Activated CD8-positive, alpha-beta T cell treated with anti-CD3 and anti-CD28 coated beads for 36 hours (primary cell): ENCODE measurements around the gene PLGRKT. TPM values are rescaled to one million over a fixed set of nuclear protein-coding genes. Genes with fewer than 3 reads are reported as not detected.
"Not testable (repeated sequence)": the region's sequence is repeated elsewhere in the genome, so short reads cannot be mapped to it uniquely, and the experiment has no call there.

Experiments used
- ATAC-seq: fragments of 200-7000 bp; cut with Tn5 transposase; one replicate; pipeline ENCODE4 v1.10.0; 2021; ENCODE audit warnings: mild to moderate bottlenecking, moderate library complexity
- CTCF ChIA-PET: fragments of 350-600 bp; sonication (Branson Sonifier 250); formaldehyde crosslinking; loops from one replicate; lab custom pipeline; 2021; ENCODE audit warnings: antibody characterized with exemption; lab: Charles Lee
- POLR2A ChIA-PET: fragments of 350-600 bp; sonication (Branson Sonifier 250); formaldehyde crosslinking; loops from one replicate; lab custom pipeline; 2021; ENCODE audit warnings: antibody characterized with exemption; lab: Charles Lee
- DNase-seq: peaks from one replicate; pipeline ENCODE4 v3.0.0-alpha.2; 2020
- H3K27ac Mint-ChIP-seq: one replicate; pipeline ENCODE4 v1.8.0; 2021; ENCODE audit warnings: mild to moderate bottlenecking, mixed read lengths
- H3K27me3 Mint-ChIP-seq: one replicate; pipeline ENCODE4 v1.8.0; 2021; ENCODE audit warnings: mixed read lengths
- H3K36me3 Mint-ChIP-seq: one replicate; pipeline ENCODE4 v1.8.0; 2021; ENCODE audit warnings: low read depth, mixed read lengths
- H3K4me1 Mint-ChIP-seq: one replicate; pipeline ENCODE4 v1.8.0; 2021; ENCODE audit warnings: low read depth, mixed read lengths
- H3K4me3 Mint-ChIP-seq: one replicate; pipeline ENCODE4 v1.8.0; 2021; ENCODE audit warnings: mild to moderate bottlenecking, moderate library complexity, mixed read lengths
- H3K9me3 Mint-ChIP-seq: one replicate; pipeline ENCODE4 v1.8.0; 2021; ENCODE audit warnings: mixed read lengths
- intact Hi-C: fragments of 100-400 bp; cut with micrococcal nuclease; formaldehyde crosslinking; loops from one replicate; pipeline ENCODE4 v1.10.0; 2022
- total RNA-seq, 2 experiments: library from RNA; stranded (reverse); gene quantifications; one replicate each; pipeline ENCODE4 v1.2.3, GENCODE V29; 2021
- TF ChIP-seq, protein P1 (sequence below): fragments of 200-600 bp; IDR thresholded peaks from one replicate; pipeline ENCODE4 v1.8.0; 2022; ENCODE audit warnings: antibody characterized with exemption, mild to moderate bottlenecking

PLGRKT gene
- total RNA-seq, 2 experiments from 2014 or later, result 26.6 to 28.5 TPM

DNA sequence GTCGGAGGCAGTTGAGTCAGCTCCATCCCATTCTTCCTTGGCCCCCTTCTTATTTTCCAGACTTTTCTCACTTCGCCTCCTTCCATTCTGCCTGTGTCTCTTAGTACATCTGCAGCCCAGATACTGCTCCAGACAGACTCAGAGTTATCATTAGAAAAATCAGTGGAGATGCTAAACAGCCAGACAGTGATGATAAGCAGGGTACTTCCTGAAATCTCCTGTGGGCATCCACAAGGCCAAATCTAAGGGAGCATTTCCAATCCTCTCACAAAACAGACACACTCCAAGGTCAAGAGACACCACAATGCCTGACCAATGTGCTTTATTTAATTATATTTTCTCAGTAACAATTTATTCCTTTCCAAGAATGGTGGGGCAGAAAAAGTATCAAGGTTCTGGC is 83.5 kb downstream of the PLGRKT start:
- H3K4me1 Mint-ChIP-seq, result peaks cover 28% of the 10 kb centered on the region
- DNase-seq (no peak), ATAC-seq (no peak)
- CTCF ChIA-PET, result no interaction called here
- H3K27ac Mint-ChIP-seq, result no peak overlapping the region
- TF ChIP-seq, protein P1, sequence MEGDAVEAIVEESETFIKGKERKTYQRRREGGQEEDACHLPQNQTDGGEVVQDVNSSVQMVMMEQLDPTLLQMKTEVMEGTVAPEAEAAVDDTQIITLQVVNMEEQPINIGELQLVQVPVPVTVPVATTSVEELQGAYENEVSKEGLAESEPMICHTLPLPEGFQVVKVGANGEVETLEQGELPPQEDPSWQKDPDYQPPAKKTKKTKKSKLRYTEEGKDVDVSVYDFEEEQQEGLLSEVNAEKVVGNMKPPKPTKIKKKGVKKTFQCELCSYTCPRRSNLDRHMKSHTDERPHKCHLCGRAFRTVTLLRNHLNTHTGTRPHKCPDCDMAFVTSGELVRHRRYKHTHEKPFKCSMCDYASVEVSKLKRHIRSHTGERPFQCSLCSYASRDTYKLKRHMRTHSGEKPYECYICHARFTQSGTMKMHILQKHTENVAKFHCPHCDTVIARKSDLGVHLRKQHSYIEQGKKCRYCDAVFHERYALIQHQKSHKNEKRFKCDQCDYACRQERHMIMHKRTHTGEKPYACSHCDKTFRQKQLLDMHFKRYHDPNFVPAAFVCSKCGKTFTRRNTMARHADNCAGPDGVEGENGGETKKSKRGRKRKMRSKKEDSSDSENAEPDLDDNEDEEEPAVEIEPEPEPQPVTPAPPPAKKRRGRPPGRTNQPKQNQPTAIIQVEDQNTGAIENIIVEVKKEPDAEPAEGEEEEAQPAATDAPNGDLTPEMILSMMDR, result no peak
- no peaks in the 10 kb centered on the region for H3K27me3 Mint-ChIP-seq
- H3K4me3 Mint-ChIP-seq, result no peak overlapping the region
- peaks cover 6% of the 10 kb centered on the region for H3K9me3 Mint-ChIP-seq
- H3K36me3 Mint-ChIP-seq, result peaks cover 13% of the 10 kb centered on the region
- POLR2A ChIA-PET, result no interaction called here
- intact Hi-C loops, result no loop called here

DNA sequence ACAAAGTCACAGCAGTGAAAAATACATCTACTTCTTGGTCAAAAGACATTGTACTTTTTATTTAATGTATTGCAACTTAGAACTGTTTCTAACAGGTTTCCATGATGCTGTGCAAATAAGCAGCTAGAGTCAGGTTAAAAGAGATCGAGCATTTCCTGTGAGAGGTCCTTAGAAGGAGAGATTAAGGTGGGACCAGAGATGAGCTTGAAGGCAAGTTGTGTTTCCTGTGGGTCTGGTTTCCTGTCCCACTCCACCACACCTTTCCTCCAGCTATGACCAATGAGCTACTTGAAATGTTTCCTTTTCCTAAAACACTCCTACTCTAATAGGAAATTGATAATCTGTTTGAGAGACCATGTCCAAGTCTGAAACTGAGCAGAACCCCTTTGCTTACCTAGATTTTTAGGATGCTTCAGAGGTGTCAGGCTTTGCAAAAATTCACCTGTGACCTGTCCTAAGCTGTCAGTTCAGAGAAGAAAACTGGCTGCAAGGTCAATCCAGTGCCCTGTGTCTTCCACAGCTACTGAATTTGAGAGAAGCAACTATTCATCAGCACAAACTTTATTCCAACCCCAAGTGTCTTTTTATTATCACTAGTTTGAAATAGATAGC is 85.0 kb downstream of the PLGRKT start:
- ChIA-PET CTCF (interaction anchor here (1.1 kb wide), 1 partner anchor 238 kb away, joined by 3 read pairs; no protein-coding TSS in a partner anchor), POLR2A (interaction anchor here (0.7 to 1.1 kb wide), 2 partner anchors 9 to 39 kb away, joined by 3 read pairs; no protein-coding TSS in a partner anchor)
- TF ChIP-seq, protein P1, result no peak
- Mint-ChIP-seq H3K27ac (peak overlapping the region; percentile 39), H3K9me3 (peaks cover 8% of the 10 kb centered on the region), H3K27me3 (no peaks in the 10 kb centered on the region), H3K4me1 (peaks cover 28% of the 10 kb centered on the region), H3K4me3 (no peak overlapping the region), H3K36me3 (peaks cover 10% of the 10 kb centered on the region)
- DNase-seq (peak; percentile 15), ATAC-seq (peak; percentile 78)
- intact Hi-C loops, result no loop called here

DNA sequence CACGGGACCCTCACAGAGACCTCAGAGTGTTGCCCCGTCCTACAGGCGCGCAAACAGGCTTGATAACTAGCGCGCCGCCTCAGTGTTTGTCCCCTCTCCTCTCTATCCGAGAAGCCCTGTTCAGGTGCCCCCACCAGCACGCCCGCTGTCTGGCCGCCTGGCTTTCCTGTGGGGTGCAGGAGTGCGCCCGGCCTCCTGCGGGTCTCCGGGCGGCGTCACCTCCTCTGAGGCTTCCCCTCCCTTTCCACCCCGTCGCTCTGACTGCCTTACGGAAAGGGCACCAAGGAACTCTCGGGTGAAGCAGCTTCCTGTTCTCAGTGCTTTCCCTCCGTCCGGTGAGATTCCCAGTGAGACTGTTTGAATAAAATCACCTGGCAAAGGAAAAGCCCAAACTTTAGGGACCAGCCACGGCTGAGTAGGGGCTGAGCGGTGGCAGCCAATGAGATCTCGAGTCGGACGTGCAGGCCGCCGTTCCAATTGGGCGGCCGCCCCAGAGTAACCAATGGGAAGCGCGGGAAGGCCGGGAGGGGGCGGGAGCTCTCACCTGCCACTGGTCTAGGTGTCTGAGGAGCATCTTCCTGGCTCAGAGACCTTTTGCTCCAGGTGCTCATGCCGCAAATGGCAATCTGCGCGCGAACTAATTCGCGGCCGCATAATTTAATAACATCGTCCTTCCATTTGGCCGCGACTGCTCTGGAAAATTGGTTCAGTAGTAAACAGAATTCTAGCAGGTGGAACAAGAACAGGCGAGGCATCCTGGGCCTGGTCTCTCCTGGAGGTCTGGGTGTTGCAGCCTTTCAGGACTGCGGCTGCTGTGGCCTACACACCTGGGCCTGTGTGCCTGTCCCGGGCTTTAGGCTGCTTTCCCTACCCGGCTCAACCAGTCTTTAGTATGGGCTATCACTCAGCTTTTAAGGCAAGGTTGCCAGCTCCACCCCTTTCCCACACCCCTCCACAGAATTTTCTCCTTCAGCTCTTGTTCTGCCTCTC is 98.4 kb downstream of the PLGRKT start, which contains the start of gene RLN1:
TSS of gene RLN1 (minus strand) at position 885 of the 990 bp plus-strand sequence. CDS start at position 755, 130 bp downstream.
- Mint-ChIP-seq H3K4me3 (peak within 1 kb of the TSS; percentile 65), H3K27ac (peak within 1 kb of the TSS; percentile 75), H3K4me1 (peaks cover 32% of the 10 kb centered on the region)
- DNase-seq, result peak; percentile 20
- CTCF ChIA-PET, result interaction anchor here (1.4 kb wide), 1 partner anchor 18 kb away, joined by 3 read pairs; no protein-coding TSS in a partner anchor
- POLR2A ChIA-PET, result interaction anchor here (1.2 kb wide), 1 partner anchor 17 kb away, joined by 4 read pairs; no protein-coding TSS in a partner anchor
- H3K9me3 Mint-ChIP-seq, intact Hi-C loops, H3K36me3 Mint-ChIP-seq, H3K27me3 Mint-ChIP-seq: not testable (repeated sequence)
- ATAC-seq, result peak; percentile 99

DNA sequence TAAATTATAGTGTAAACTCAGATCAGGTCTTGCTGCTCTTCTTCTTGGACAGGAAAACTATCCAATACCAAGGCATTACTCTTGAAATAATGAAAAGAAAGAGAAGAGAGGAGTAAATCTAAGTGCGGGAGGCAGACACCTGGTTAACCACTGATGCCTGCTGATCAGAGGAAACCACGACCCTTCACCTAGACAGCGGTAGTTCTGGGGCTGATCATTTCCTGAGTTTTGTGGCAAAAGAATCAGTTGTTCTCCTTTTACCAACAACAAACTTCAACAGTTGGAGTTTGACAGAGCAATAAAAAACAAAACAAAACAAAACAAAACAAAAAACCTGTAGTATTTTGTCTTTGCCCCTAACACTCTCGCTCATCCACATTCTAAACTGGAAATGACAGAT is 101.0 kb downstream of the PLGRKT start:
- intact Hi-C loops, result no loop called here
- peaks cover 19% of the 10 kb centered on the region for H3K36me3 Mint-ChIP-seq
- peak overlapping the region; percentile 61 for H3K4me3 Mint-ChIP-seq
- ChIA-PET POLR2A (no interaction called here), CTCF (interaction anchor here (1.7 kb wide), 1 partner anchor 150 kb away, joined by 5 read pairs; no protein-coding TSS in a partner anchor)
- ATAC-seq, result no peak
- DNase-seq, result peak; percentile 33
- TF ChIP-seq, protein P1, result no peak
- no peaks in the 10 kb centered on the region for H3K27me3 Mint-ChIP-seq
- no peaks in the 10 kb centered on the region for H3K9me3 Mint-ChIP-seq
- peaks cover 43% of the 10 kb centered on the region for H3K4me1 Mint-ChIP-seq
- H3K27ac Mint-ChIP-seq, result peak overlapping the region; percentile 66

DNA sequence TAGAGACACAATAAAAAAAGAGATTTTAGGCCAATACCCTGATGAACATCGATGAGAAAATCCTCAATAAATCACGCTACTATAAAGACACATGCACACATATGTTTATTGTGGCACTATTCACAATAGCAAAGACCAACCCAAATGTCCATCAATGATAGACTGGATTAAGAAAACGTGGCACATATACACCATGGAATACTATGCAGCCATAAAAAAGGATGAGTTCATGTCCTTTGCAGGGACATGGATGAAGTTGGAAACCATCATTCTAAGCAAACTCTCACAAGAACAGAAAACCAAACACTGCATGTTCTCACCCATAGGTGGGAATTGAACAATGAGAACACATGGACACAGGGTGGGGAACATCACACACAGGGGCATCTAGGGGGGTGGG is 106.4 kb downstream of the PLGRKT start:
- ATAC-seq, intact Hi-C loops, CTCF ChIA-PET, DNase-seq, POLR2A ChIA-PET, H3K27ac Mint-ChIP-seq, H3K9me3 Mint-ChIP-seq, H3K27me3 Mint-ChIP-seq, H3K4me3 Mint-ChIP-seq: not testable (repeated sequence)
- Mint-ChIP-seq H3K4me1 (peaks cover 44% of the 10 kb centered on the region), H3K36me3 (peaks cover 51% of the 10 kb centered on the region)
